ENCODE data around the gene NOP14. TPM values are rescaled to one million over a fixed set of nuclear protein-coding genes. Genes with fewer than 3 reads are reported as not detected.
A peak's percentile ranks its signal among the peaks of the same experiment; 100 is the strongest.

Gene NOP14
- total and polyA plus RNA-seq, 2 experiments from 2014 or later: 15.9 to 20.5 TPM

- Histone ChIP-seq H3K4me3 (no peak overlapping the region), H3K9me2 (ENCODE audit: insufficient read depth) (no peaks in the 10 kb centered on the region), H4K20me1 (ENCODE audit: insufficient read depth) (no peaks in the 10 kb centered on the region), H3K27ac (no peak overlapping the region), H3K4me2 (ENCODE audit: unreplicated experiment) (no peak overlapping the region), H3K9me3 (ENCODE audit: low read depth) (no peaks in the 10 kb centered on the region), H3F3A (ENCODE audit: insufficient read depth) (no peaks in the 10 kb centered on the region), H2AFZ (no peak overlapping the region), H3K36me3 (ENCODE audit: low read depth) (peaks cover 27% of the 10 kb centered on the region; the same call in 1 of the 2 replicates), H3K4me1 (ENCODE audit: insufficient read depth) (no peaks in the 10 kb centered on the region), H3K9ac (no peak overlapping the region), H3K27me3 (replicated peaks; ENCODE audit: insufficient read depth) (no peaks in the 10 kb centered on the region), H3K79me2 (ENCODE audit: insufficient read depth) (peaks cover 23% of the 10 kb centered on the region)
- TF ChIP-seq EZH2 (IDR thresholded peaks at IDR 0.05; ENCODE audit: insufficient read depth, poor library complexity, severe bottlenecking): no peak
- no peak for TF ChIP-seq EZH2phosphoT487 (IDR thresholded peaks at IDR 0.05; ENCODE audit: insufficient read depth, low read depth)
- in situ Hi-C loops (cut with MboI): no loop called here
- 82 to 85% methylated on average over 7 of the region's 7 CpGs for WGBS, 2 experiments (ENCODE audit: low coverage in 1 of 2, low lambda C conversion rate in 2 of 2, missing lambda C conversion rate in 2 of 2)
- DNase-seq: peak; percentile 20
Measured at GRCh38 chr4:2910409-2910808, 52.8 kb downstream of the NOP14 start.

- H3K4me2 ChIP-seq (ENCODE audit: unreplicated experiment): no peak overlapping the region
- H3K4me3 ChIP-seq: no peak overlapping the region
- H3K4me1 ChIP-seq (ENCODE audit: insufficient read depth): no peaks in the 10 kb centered on the region
- no peak overlapping the region for H3K27ac ChIP-seq
- no peak for DNase-seq
- peaks cover 16% of the 10 kb centered on the region; the same call in 1 of the 2 replicates for H3K79me2 ChIP-seq (ENCODE audit: insufficient read depth)
- no peaks in the 10 kb centered on the region for H3K9me3 ChIP-seq (ENCODE audit: low read depth)
- no peaks in the 10 kb centered on the region for H4K20me1 ChIP-seq (ENCODE audit: insufficient read depth)
- TF ChIP-seq EZH2phosphoT487 (IDR thresholded peaks at IDR 0.05; ENCODE audit: insufficient read depth, low read depth) (no peak), EZH2 (IDR thresholded peaks at IDR 0.05; ENCODE audit: insufficient read depth, poor library complexity, severe bottlenecking) (no peak)
- no peaks in the 10 kb centered on the region for H3F3A ChIP-seq (ENCODE audit: insufficient read depth)
- peaks cover 32% of the 10 kb centered on the region; the same call in 1 of the 2 replicates for H3K36me3 ChIP-seq (ENCODE audit: low read depth)
- in situ Hi-C loops (cut with MboI): no loop called here
- H3K9ac ChIP-seq: no peak overlapping the region
- H3K27me3 ChIP-seq (replicated peaks; ENCODE audit: insufficient read depth): no peaks in the 10 kb centered on the region
- no peak overlapping the region for H2AFZ ChIP-seq
- no peaks in the 10 kb centered on the region for H3K9me2 ChIP-seq (ENCODE audit: insufficient read depth)
- 92 to 94% methylated on average over 8 of the region's 8 CpGs for WGBS, 2 experiments (ENCODE audit: low coverage in 1 of 2, low lambda C conversion rate in 2 of 2, missing lambda C conversion rate in 2 of 2)
Measured at GRCh38 chr4:2909583-2909982, 53.6 kb downstream of the NOP14 start.

GRCh38 chr4:2908686-2909085 is 54.5 kb downstream of the NOP14 start:
- Histone ChIP-seq H2AFZ (no peak overlapping the region), H3K9me3 (ENCODE audit: low read depth) (no peaks in the 10 kb centered on the region), H3F3A (ENCODE audit: insufficient read depth) (no peaks in the 10 kb centered on the region), H3K36me3 (ENCODE audit: low read depth) (peaks cover 41% of the 10 kb centered on the region; the same call in 1 of the 2 replicates), H3K9ac (no peak overlapping the region), H3K9me2 (ENCODE audit: insufficient read depth) (no peaks in the 10 kb centered on the region), H3K4me1 (ENCODE audit: insufficient read depth) (no peaks in the 10 kb centered on the region), H3K79me2 (ENCODE audit: insufficient read depth) (0 out of 2 replicates have a peak, but pooled peaks cover 11% of the 10 kb centered on the region), H3K27ac (no peak overlapping the region), H4K20me1 (ENCODE audit: insufficient read depth) (no peaks in the 10 kb centered on the region), H3K4me2 (ENCODE audit: unreplicated experiment) (no peak overlapping the region), H3K27me3 (replicated peaks; ENCODE audit: insufficient read depth) (no peaks in the 10 kb centered on the region), H3K4me3 (no peak overlapping the region)
- in situ Hi-C loops (cut with MboI): no loop called here
- DNase-seq: no peak
- WGBS, 2 experiments (ENCODE audit: low coverage in 1 of 2, low lambda C conversion rate in 2 of 2, missing lambda C conversion rate in 2 of 2): 91 to 96% methylated on average over 7 of the region's 7 CpGs
- TF ChIP-seq EZH2phosphoT487 (IDR thresholded peaks at IDR 0.05; ENCODE audit: insufficient read depth, low read depth): no peak
- TF ChIP-seq EZH2 (IDR thresholded peaks at IDR 0.05; ENCODE audit: insufficient read depth, poor library complexity, severe bottlenecking): no peak

- WGBS, 2 experiments (ENCODE audit: low coverage in 1 of 2, low lambda C conversion rate in 2 of 2, missing lambda C conversion rate in 2 of 2): 88 to 89% methylated on average over 11 of the region's 11 CpGs
- Histone ChIP-seq H3K9ac (no peak overlapping the region), H3F3A (ENCODE audit: insufficient read depth) (no peaks in the 10 kb centered on the region), H3K27me3 (replicated peaks; ENCODE audit: insufficient read depth) (no peaks in the 10 kb centered on the region), H3K27ac (no peak overlapping the region), H3K9me2 (ENCODE audit: insufficient read depth) (no peaks in the 10 kb centered on the region), H3K79me2 (ENCODE audit: insufficient read depth) (0 out of 2 replicates have a peak, but pooled peaks cover 11% of the 10 kb centered on the region), H3K4me1 (ENCODE audit: insufficient read depth) (no peaks in the 10 kb centered on the region), H2AFZ (no peak overlapping the region), H3K4me2 (ENCODE audit: unreplicated experiment) (no peak overlapping the region), H4K20me1 (ENCODE audit: insufficient read depth) (no peaks in the 10 kb centered on the region), H3K36me3 (ENCODE audit: low read depth) (peaks cover 42% of the 10 kb centered on the region; the same call in 1 of the 2 replicates), H3K9me3 (ENCODE audit: low read depth) (no peaks in the 10 kb centered on the region), H3K4me3 (no peak overlapping the region)
- no peak for DNase-seq
- TF ChIP-seq EZH2phosphoT487 (IDR thresholded peaks at IDR 0.05; ENCODE audit: insufficient read depth, low read depth): no peak
- TF ChIP-seq EZH2 (IDR thresholded peaks at IDR 0.05; ENCODE audit: insufficient read depth, poor library complexity, severe bottlenecking): no peak
- in situ Hi-C loops (cut with MboI): no loop called here
Measured at GRCh38 chr4:2907706-2908293, 55.4 kb downstream of the NOP14 start.
